ENCODE results near the gene CCDC107.

The CCDC107 gene

GRCh38 chr9:35673132-35674024 is 15.3 kb downstream of the CCDC107 start, which contains the start of gene CA9:
Gene CA9 (plus strand): TSS chr9:35673928. CDS start chr9:35673960, 32 bp downstream.
- no peak for TF ChIP-seq CTCF (conservative IDR thresholded peaks at IDR 0.05; ENCODE audit: control insufficient read depth, insufficient read depth, low read depth, low read length)
- no peak within 1 kb of the TSS for H3K4me3 ChIP-seq (ENCODE audit: control insufficient read depth, low read depth, low read length)
- no peak for DNase-seq (ENCODE audit: low read depth)

GRCh38 chr9:35674025-35674361 is 15.9 kb downstream of the CCDC107 start:
- no peak for TF ChIP-seq CTCF (conservative IDR thresholded peaks at IDR 0.05; ENCODE audit: control insufficient read depth, insufficient read depth, low read depth, low read length)
- DNase-seq (ENCODE audit: low read depth) = no peak
- no peak overlapping the region for H3K4me3 ChIP-seq (ENCODE audit: control insufficient read depth, low read depth, low read length)

GRCh38 chr9:35675204-35675603 is 17.1 kb downstream of the CCDC107 start:
- peak overlapping the region; percentile 43 for H3K4me3 ChIP-seq (ENCODE audit: control insufficient read depth, low read depth, low read length)
- TF ChIP-seq CTCF (conservative IDR thresholded peaks at IDR 0.05; ENCODE audit: control insufficient read depth, insufficient read depth, low read depth, low read length) = no peak
- DNase-seq (ENCODE audit: low read depth) = no peak

- H3K4me3 ChIP-seq (ENCODE audit: control insufficient read depth, low read depth, low read length) = peak overlapping the region; percentile 43
- no peak for DNase-seq (ENCODE audit: low read depth)
- TF ChIP-seq CTCF (conservative IDR thresholded peaks at IDR 0.05; ENCODE audit: control insufficient read depth, insufficient read depth, low read depth, low read length) = no peak
These were observed 17.8 kb downstream of the CCDC107 start for GRCh38 chr9:35675732-35676392.

GRCh38 chr9:35679091-35679490 is 21.0 kb downstream of the CCDC107 start:
- TF ChIP-seq CTCF (conservative IDR thresholded peaks at IDR 0.05; ENCODE audit: control insufficient read depth, insufficient read depth, low read depth, low read length) = no peak
- no peak for DNase-seq (ENCODE audit: low read depth)
- no peak overlapping the region for H3K4me3 ChIP-seq (ENCODE audit: control insufficient read depth, low read depth, low read length)

- no peak for DNase-seq (ENCODE audit: low read depth)
- TF ChIP-seq CTCF (conservative IDR thresholded peaks at IDR 0.05; ENCODE audit: control insufficient read depth, insufficient read depth, low read depth, low read length) = no peak
- H3K4me3 ChIP-seq (ENCODE audit: control insufficient read depth, low read depth, low read length) = no peak overlapping the region
These were observed 21.8 kb downstream of the CCDC107 start for GRCh38 chr9:35679766-35680330.
